Measurements from ENCODE around the gene DCHS2.

- TF ChIP-seq CTCF (IDR thresholded peaks at IDR 0.05) = no peak
- TF ChIP-seq POLR2A (IDR thresholded peaks at IDR 0.05) = no peak
Measured at GRCh38 chr4:154186035-154186434, 305.6 kb downstream of the DCHS2 start.
